COR-L47 (cell line): ENCODE data around the gene SULF2.
A peak's percentile ranks its signal among the peaks of the same experiment; 100 is the strongest.

ENCODE experiments used
- DNase-seq: peaks from one replicate; lab custom pipeline; 2025; lab: John Stamatoyannopoulos, UW

Gene SULF2

GRCh38 chr20:47783828-47784598 lies 1.3 kb downstream of the SULF2 start:
- no peak for DNase-seq

- no peak for DNase-seq
These were observed 2.2 kb downstream of the SULF2 start for GRCh38 chr20:47782920-47783552.

- no peak for DNase-seq
These were observed 3.2 kb downstream of the SULF2 start for GRCh38 chr20:47782076-47782475.

- no peak for DNase-seq
These were observed 3.6 kb downstream of the SULF2 start for GRCh38 chr20:47781632-47782031.

- DNase-seq, result no peak
These were observed 4.4 kb downstream of the SULF2 start for GRCh38 chr20:47780720-47781389.

- no peak for DNase-seq
These were observed 6.6 kb downstream of the SULF2 start for GRCh38 chr20:47778398-47779354.

- no peak for DNase-seq
These were observed 8.1 kb downstream of the SULF2 start for GRCh38 chr20:47777220-47777619.

GRCh38 chr20:47776639-47777038 lies 8.6 kb downstream of the SULF2 start:
- no peak for DNase-seq

- no peak for DNase-seq
These were observed 9.4 kb downstream of the SULF2 start for GRCh38 chr20:47775841-47776240.

GRCh38 chr20:47775039-47775438 lies 10.2 kb downstream of the SULF2 start:
- DNase-seq, result no peak

- peak; percentile 66 for DNase-seq
These were observed 11.0 kb downstream of the SULF2 start for GRCh38 chr20:47774131-47774777.

- no peak for DNase-seq
These were observed 11.9 kb downstream of the SULF2 start for GRCh38 chr20:47773371-47773786.

GRCh38 chr20:47770935-47771334 lies 14.3 kb downstream of the SULF2 start:
- no peak for DNase-seq

GRCh38 chr20:47768016-47768824 lies 17.1 kb downstream of the SULF2 start:
- no peak for DNase-seq

GRCh38 chr20:47765691-47766594 lies 19.3 kb downstream of the SULF2 start:
- no peak for DNase-seq

GRCh38 chr20:47765271-47765670 lies 20.0 kb downstream of the SULF2 start:
- no peak for DNase-seq

GRCh38 chr20:47764154-47764733 lies 21.0 kb downstream of the SULF2 start:
- DNase-seq, result no peak

- DNase-seq, result no peak
These were observed 22.5 kb downstream of the SULF2 start for GRCh38 chr20:47762699-47763268.
